ENCODE measurements around the gene FBXL19.
"Not testable (repeated sequence)": the region's sequence is repeated elsewhere in the genome, so short reads cannot be mapped to it uniquely, and the experiment has no call there.

Gene FBXL19

GRCh38 chr16:30931068-30931650 lies 7.8 kb downstream of the FBXL19 start:
- no peak for TF ChIP-seq ZFX (IDR thresholded peaks at IDR 0.05)
- TF ChIP-seq, protein P1, sequence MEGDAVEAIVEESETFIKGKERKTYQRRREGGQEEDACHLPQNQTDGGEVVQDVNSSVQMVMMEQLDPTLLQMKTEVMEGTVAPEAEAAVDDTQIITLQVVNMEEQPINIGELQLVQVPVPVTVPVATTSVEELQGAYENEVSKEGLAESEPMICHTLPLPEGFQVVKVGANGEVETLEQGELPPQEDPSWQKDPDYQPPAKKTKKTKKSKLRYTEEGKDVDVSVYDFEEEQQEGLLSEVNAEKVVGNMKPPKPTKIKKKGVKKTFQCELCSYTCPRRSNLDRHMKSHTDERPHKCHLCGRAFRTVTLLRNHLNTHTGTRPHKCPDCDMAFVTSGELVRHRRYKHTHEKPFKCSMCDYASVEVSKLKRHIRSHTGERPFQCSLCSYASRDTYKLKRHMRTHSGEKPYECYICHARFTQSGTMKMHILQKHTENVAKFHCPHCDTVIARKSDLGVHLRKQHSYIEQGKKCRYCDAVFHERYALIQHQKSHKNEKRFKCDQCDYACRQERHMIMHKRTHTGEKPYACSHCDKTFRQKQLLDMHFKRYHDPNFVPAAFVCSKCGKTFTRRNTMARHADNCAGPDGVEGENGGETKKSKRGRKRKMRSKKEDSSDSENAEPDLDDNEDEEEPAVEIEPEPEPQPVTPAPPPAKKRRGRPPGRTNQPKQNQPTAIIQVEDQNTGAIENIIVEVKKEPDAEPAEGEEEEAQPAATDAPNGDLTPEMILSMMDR (conservative IDR thresholded peaks at IDR 0.05): no peak
- H3K27ac ChIP-seq: no peak overlapping the region

DNA sequence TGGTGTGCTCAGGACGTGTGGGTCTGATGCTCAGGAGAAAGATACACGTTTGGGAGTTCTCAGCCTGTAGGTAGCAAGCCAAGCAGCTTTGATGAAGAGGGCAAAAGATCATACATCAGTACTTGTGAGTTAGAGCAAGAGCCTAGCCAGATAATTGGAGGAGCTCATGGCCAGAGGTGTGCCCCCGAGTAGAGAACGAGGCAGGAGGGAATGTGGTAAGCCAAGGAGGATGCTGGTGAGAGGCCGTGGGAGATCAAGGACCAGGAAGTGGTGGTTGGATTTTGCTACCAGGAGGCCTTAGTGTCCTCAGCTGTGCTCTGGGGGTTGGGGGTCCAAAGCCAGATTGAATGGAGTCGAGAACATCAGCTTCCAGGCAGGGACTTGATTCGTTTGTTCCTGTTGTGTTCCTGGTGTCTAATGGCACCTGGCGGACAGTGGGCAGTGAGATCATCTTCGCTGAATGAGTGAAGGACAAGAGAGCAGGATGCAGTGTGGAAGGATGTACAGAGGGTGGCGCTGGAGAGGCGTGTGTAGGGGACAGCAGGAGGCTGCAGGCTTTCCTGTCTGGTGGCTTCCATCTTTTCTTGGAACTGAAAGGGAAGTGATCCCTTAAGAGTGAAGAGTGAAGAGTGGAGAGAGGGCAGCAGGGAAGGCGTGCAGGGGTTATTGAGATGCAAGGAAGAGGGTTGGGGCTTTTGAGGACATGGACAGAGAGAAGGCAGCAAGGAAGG lies 11.6 kb downstream of the FBXL19 start:
- no peak for TF ChIP-seq ZFX (IDR thresholded peaks at IDR 0.05)
- TF ChIP-seq, protein P1 (conservative IDR thresholded peaks at IDR 0.05): no peak; the same call in 1 of the 2 replicates
- no peak overlapping the region for H3K27ac ChIP-seq

DNA sequence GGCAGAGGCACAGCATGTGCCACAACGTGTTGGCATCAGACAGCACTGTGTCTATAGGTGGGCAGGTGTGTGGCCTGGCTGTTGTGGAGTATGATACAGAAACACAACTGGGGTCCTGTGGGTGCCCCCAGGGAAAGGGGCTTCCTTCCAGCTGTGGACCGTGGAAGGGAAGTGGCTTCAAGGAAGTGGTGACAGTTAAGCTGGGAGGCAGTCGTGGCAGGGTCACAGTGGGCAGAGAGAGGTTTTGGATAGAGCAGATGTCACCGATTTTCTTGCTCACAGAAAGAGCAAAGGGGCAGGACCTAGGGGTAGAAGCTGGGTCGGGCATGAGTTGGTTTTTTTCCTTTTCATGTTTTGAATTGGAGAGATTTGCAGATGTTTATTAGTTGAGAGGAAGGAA lies 14.3 kb downstream of the FBXL19 start:
- TF ChIP-seq, protein P1 (conservative IDR thresholded peaks at IDR 0.05): no peak
- TF ChIP-seq ZFX (IDR thresholded peaks at IDR 0.05): no peak
- no peak overlapping the region for H3K27ac ChIP-seq

GRCh38 chr16:30939571-30939970 lies 16.2 kb downstream of the FBXL19 start:
- not testable (repeated sequence) for H3K27ac ChIP-seq

DNA sequence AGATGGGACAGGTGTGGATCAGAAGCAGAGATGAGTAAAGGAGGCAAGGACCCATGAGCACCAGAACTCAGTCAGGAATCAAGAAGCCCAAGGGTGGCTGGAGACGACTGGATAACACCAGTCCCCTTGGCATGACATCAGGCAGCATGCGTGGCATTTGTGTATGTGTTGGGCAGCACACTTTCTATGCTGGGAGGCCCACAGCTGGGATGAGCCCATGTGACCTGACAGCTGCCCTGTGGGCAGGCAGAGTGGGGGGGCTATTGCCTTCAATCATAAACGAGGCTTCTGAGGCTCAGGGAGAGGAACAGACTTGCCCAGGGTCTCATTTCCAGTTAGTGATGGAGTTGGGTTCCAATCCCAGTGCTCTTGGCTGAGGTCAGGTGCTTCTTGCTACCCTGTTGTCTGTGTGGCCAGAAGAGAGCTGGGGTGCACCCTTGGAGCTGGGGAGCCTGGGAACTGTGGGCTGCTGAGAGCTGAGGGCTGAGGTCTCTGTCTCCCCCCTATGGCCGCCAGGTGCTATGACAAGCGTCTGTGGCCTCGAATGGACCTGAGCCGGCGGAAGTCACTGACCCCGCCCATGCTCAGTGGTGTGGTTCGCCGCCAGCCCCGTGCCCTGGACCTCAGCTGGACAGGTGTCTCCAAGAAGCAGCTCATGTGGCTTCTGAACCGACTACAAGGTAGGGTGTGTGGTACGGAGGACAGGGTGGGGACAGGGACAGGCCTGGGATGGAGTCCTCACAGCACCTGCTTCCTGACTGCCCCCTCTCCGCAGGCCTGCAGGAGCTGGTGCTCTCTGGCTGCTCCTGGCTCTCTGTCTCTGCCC lies 18.4 kb downstream of the FBXL19 start:
- TF ChIP-seq, protein P1 (conservative IDR thresholded peaks at IDR 0.05): peak; percentile 96
- no peak for TF ChIP-seq ZFX (IDR thresholded peaks at IDR 0.05)
- H3K27ac ChIP-seq: no peak overlapping the region

DNA sequence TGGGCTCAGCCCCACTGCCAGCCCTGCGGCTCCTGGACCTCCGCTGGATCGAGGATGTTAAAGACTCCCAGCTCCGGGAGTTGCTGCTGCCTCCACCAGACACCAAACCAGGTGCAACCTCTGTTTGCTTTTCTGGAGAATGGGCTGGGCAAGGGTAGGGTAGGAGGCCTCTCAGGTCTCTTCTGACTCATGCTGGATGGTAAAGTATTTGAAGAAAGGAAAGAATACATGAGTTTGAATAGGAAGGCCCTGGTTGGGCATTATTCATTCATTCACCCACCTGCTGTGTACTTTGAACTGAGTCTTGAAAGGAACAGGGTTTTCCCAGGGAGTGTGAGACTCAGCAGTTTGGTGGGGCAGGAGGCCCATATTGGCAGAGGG lies 19.0 kb downstream of the FBXL19 start:
- TF ChIP-seq, protein P1 (conservative IDR thresholded peaks at IDR 0.05): no peak
- TF ChIP-seq ZFX (IDR thresholded peaks at IDR 0.05): no peak
- H3K27ac ChIP-seq: no peak overlapping the region

- no peak overlapping the region for H3K27ac ChIP-seq
- TF ChIP-seq, protein P1 (conservative IDR thresholded peaks at IDR 0.05): no peak
- TF ChIP-seq ZFX (IDR thresholded peaks at IDR 0.05): no peak
These were observed 21.0 kb downstream of the FBXL19 start for GRCh38 chr16:30944352-30944751.
